ENCODE data around the gene PRPF8. TPM values are rescaled to one million over a fixed set of nuclear protein-coding genes. Genes with fewer than 3 reads are reported as not detected.

PRPF8 gene
- total and polyA plus RNA-seq, 2 of the 13 experiments (the other 11 are each of a cell fraction or from before 2014, with no cell fraction given): 112 to 179 TPM

- TF ChIP-seq BCLAF1 (IDR thresholded peaks at IDR 0.05) (no peak), ZNF644 (CRISPR knock-in tag; IDR thresholded peaks at IDR 0.05; ENCODE audit: low read depth) (no peak), CENPBD1 (CRISPR knock-in tag; IDR thresholded peaks at IDR 0.05; ENCODE audit: borderline replicate concordance, low read depth) (no peak), PHF20 (CRISPR knock-in tag; IDR thresholded peaks at IDR 0.05) (no peak), ZNF609 (CRISPR knock-in tag; IDR thresholded peaks at IDR 0.05; ENCODE audit: borderline replicate concordance) (no peak), TEAD2 (CRISPR knock-in tag; IDR thresholded peaks at IDR 0.05) (no peak), DDIT3 (CRISPR knock-in tag; IDR thresholded peaks at IDR 0.05) (no peak)
Observed at GRCh38 chr17:1608676-1609075, 76.0 kb downstream of the PRPF8 start (continued).
